Smooth muscle cell (in vitro differentiated cells): Measurements from ENCODE around the gene NEXMIF. TPM values are rescaled to one million over a fixed set of nuclear protein-coding genes. Genes with fewer than 3 reads are reported as not detected.

Source experiments
- DNase-seq: peaks from one replicate; lab custom pipeline; 2025; ENCODE audit not compliant: unreplicated experiment; lab: John Stamatoyannopoulos, UW
- H2AFZ ChIP-seq: fragments of 200-600 bp; sonication (generic); 2 replicates; pipeline ENCODE4 v1.6.0; 2016; ENCODE audit warnings: antibody characterized with exemption, low read depth, mild to moderate bottlenecking
- H3F3A ChIP-seq: fragments of 200-600 bp; sonication (generic); 2 replicates; pipeline ENCODE4 v1.6.0; 2017; ENCODE audit warnings: antibody characterized with exemption, low read depth
- H3K27ac ChIP-seq: fragments of 200-600 bp; sonication (generic); 2 replicates; pipeline ENCODE4 v1.5.1; 2016; ENCODE audit warnings: low read depth, mild to moderate bottlenecking
- H3K27me3 ChIP-seq: fragments of 200-600 bp; sonication (generic); 2 replicates; pipeline ENCODE4 v1.6.1; 2016; ENCODE audit warnings: low read depth, mild to moderate bottlenecking
- H3K36me3 ChIP-seq: fragments of 200-600 bp; sonication (generic); 2 replicates; pipeline ENCODE4 v1.5.1; 2016; ENCODE audit warnings: low read depth
- H3K4me1 ChIP-seq: fragments of 200-600 bp; sonication (generic); 2 replicates; pipeline ENCODE4 v1.5.1; 2016; ENCODE audit warnings: low read depth
- H3K4me2 ChIP-seq: fragments of 200-600 bp; sonication (generic); 2 replicates; pipeline ENCODE4 v1.6.0; 2016; ENCODE audit warnings: mild to moderate bottlenecking
- H3K4me3 ChIP-seq: fragments of 200-600 bp; sonication (generic); 2 replicates; pipeline ENCODE4 v1.5.1; 2016; ENCODE audit warnings: mild to moderate bottlenecking
- H3K79me2 ChIP-seq: fragments of 200-600 bp; sonication (generic); 2 replicates; pipeline ENCODE4 v1.6.0; 2016; ENCODE audit warnings: low read depth, mild to moderate bottlenecking
- H3K9ac ChIP-seq: fragments of 200-600 bp; sonication (generic); 2 replicates; pipeline ENCODE4 v1.6.0; 2016; ENCODE audit warnings: low read depth
- H3K9me3 ChIP-seq: fragments of 200-600 bp; sonication (generic); replicated peaks from 2 replicates; pipeline ENCODE4 v1.5.1; 2016; ENCODE audit warnings: low read depth
- H4K20me1 ChIP-seq: fragments of 200-600 bp; sonication (generic); 2 replicates; pipeline ENCODE4 v1.6.0; 2016; ENCODE audit warnings: low read depth
- CTCF ChIP-seq: fragments of 200-600 bp; sonication (generic); IDR thresholded peaks from 2 replicates; pipeline ENCODE4 v1.5.1; 2017; ENCODE audit warnings: borderline replicate concordance, mild to moderate bottlenecking, antibody characterized with exemption; ENCODE audit not compliant: insufficient read depth, poor library complexity, severe bottlenecking
- WGBS: methylation state at CpG from one replicate; pipeline ENCODE4 v1.1.7; 2016; ENCODE audit warnings: low lambda C conversion rate; 5-methylcytosine and 5-hydroxymethylcytosine counted together
- polyA plus RNA-seq: library from polyadenylated mRNA; unstranded; fragments of >200 nt; fragmentation: Nextera tagmentation; extraction: Ambion mirVana; gene quantifications from 2 replicates; pipeline ENCODE4 v1.2.1, GENCODE V29; 2016
- total RNA-seq: library from RNA; depleted of rRNA; stranded (reverse); fragments of >200 nt; gene quantifications from 2 replicates; pipeline ENCODE4 v1.2.3, GENCODE V29; 2014

NEXMIF gene
- total and polyA plus RNA-seq, 2 experiments from 2014 or later: 0.27 TPM; not detected in 1

GRCh38 chrX:74804574-74804973 is 120.7 kb downstream of the NEXMIF start:
- no peak overlapping the region for H3K4me3 ChIP-seq
- H2AFZ ChIP-seq: no peak overlapping the region
- H3K9ac ChIP-seq: no peak overlapping the region
- H3K9me3 ChIP-seq: no peaks in the 10 kb centered on the region
- no peaks in the 10 kb centered on the region for H3K4me1 ChIP-seq
- no peaks in the 10 kb centered on the region for H4K20me1 ChIP-seq
- H3K27ac ChIP-seq: no peak overlapping the region
- H3K4me2 ChIP-seq: no peak overlapping the region
- TF ChIP-seq CTCF: no peak
- H3K27me3 ChIP-seq: no peaks in the 10 kb centered on the region
- H3K79me2 ChIP-seq: no peaks in the 10 kb centered on the region
- H3K36me3 ChIP-seq: no peaks in the 10 kb centered on the region
- H3F3A ChIP-seq: no peaks in the 10 kb centered on the region
- WGBS: 60% methylated on average over 5 of the region's 5 CpGs
- DNase-seq: no peak

GRCh38 chrX:74800062-74800461 is 125.2 kb downstream of the NEXMIF start:
- no peak for DNase-seq
- no peak for TF ChIP-seq CTCF
- Histone ChIP-seq H3F3A (no peaks in the 10 kb centered on the region), H3K27ac (no peak overlapping the region), H2AFZ (no peak overlapping the region), H3K36me3 (no peaks in the 10 kb centered on the region), H3K4me3 (no peak overlapping the region), H3K79me2 (no peaks in the 10 kb centered on the region), H3K9ac (no peak overlapping the region), H3K4me1 (no peaks in the 10 kb centered on the region), H3K27me3 (no peaks in the 10 kb centered on the region), H3K9me3 (no peaks in the 10 kb centered on the region), H4K20me1 (no peaks in the 10 kb centered on the region), H3K4me2 (no peak overlapping the region)
- 74% methylated on average over 2 of the region's 2 CpGs for WGBS

- no peaks in the 10 kb centered on the region for H3K79me2 ChIP-seq
- no peaks in the 10 kb centered on the region for H3K27me3 ChIP-seq
- H2AFZ ChIP-seq: no peak overlapping the region
- H3K4me1 ChIP-seq: no peaks in the 10 kb centered on the region
- H3K27ac ChIP-seq: no peak overlapping the region
- no peak for DNase-seq
- WGBS: 53% methylated on average over 2 of the region's 2 CpGs
- H3K4me3 ChIP-seq: no peak overlapping the region
- H3K4me2 ChIP-seq: no peak overlapping the region
- H3K36me3 ChIP-seq: no peaks in the 10 kb centered on the region
- H3K9me3 ChIP-seq: no peaks in the 10 kb centered on the region
- no peak overlapping the region for H3K9ac ChIP-seq
- no peaks in the 10 kb centered on the region for H4K20me1 ChIP-seq
- no peak for TF ChIP-seq CTCF
- H3F3A ChIP-seq: no peaks in the 10 kb centered on the region
Measured at GRCh38 chrX:74797338-74797887, 127.8 kb downstream of the NEXMIF start.

GRCh38 chrX:74788545-74789086 is 136.6 kb downstream of the NEXMIF start:
- Histone ChIP-seq H4K20me1 (no peaks in the 10 kb centered on the region), H3K4me1 (no peaks in the 10 kb centered on the region), H3K27ac (no peak overlapping the region), H3K4me2 (no peak overlapping the region), H3K4me3 (no peak overlapping the region), H3K36me3 (no peaks in the 10 kb centered on the region), H2AFZ (no peak overlapping the region), H3K9ac (no peak overlapping the region), H3K27me3 (no peaks in the 10 kb centered on the region), H3K9me3 (no peaks in the 10 kb centered on the region), H3K79me2 (no peaks in the 10 kb centered on the region), H3F3A (no peaks in the 10 kb centered on the region)
- no peak for DNase-seq
- no peak for TF ChIP-seq CTCF
- WGBS: 18% methylated on average over 1 of the region's 1 CpG
